GM23248 (cell line): ENCODE data around the gene ANO4. TPM values are rescaled to one million over a fixed set of nuclear protein-coding genes. Genes with fewer than 3 reads are reported as not detected.
"Not testable (repeated sequence)": the region's sequence is repeated elsewhere in the genome, so short reads cannot be mapped to it uniquely, and the experiment has no call there.

Experiments
- DNase-seq: peaks from one replicate; pipeline ENCODE4 v3.0.0-alpha.2; 2015
- H2AFZ ChIP-seq: fragments of 200-600 bp; sonication (generic); 2 replicates; pipeline ENCODE4 v1.6.1; 2016; ENCODE audit warnings: antibody characterized with exemption
- H3F3A ChIP-seq: fragments of 200-600 bp; sonication (generic); 2 replicates; pipeline ENCODE4 v1.6.1; 2016; ENCODE audit warnings: mild to moderate bottlenecking, antibody characterized with exemption, mixed run types; ENCODE audit not compliant: insufficient read depth
- H3K27ac ChIP-seq: fragments of 200-600 bp; sonication (generic); 2 replicates; pipeline ENCODE4 v1.5.1; 2016; ENCODE audit warnings: mild to moderate bottlenecking
- H3K27me3 ChIP-seq: fragments of 200-600 bp; sonication (generic); replicated peaks from 2 replicates; pipeline ENCODE4 v1.6.1; 2016; ENCODE audit warnings: mild to moderate bottlenecking; ENCODE audit not compliant: insufficient read depth
- H3K36me3 ChIP-seq: fragments of 200-600 bp; sonication (generic); 2 replicates; pipeline ENCODE4 v1.6.1; 2016; ENCODE audit warnings: low read depth, mild to moderate bottlenecking
- H3K4me1 ChIP-seq: fragments of 200-600 bp; sonication (generic); 2 replicates; pipeline ENCODE4 v1.6.1; 2016; ENCODE audit warnings: mild to moderate bottlenecking; ENCODE audit not compliant: insufficient read depth
- H3K4me2 ChIP-seq: fragments of 200-600 bp; sonication (generic); one replicate; pipeline ENCODE4 v1.6.1; 2016; ENCODE audit warnings: mild to moderate bottlenecking; ENCODE audit not compliant: unreplicated experiment
- H3K4me3 ChIP-seq: fragments of 200-600 bp; sonication (generic); 2 replicates; pipeline ENCODE4 v1.5.1; 2016; ENCODE audit warnings: mild to moderate bottlenecking
- H3K79me2 ChIP-seq: fragments of 200-600 bp; sonication (generic); 2 replicates; pipeline ENCODE4 v1.6.1; 2016; ENCODE audit warnings: mild to moderate bottlenecking; ENCODE audit not compliant: insufficient read depth
- H3K9ac ChIP-seq: fragments of 200-600 bp; sonication (generic); 2 replicates; pipeline ENCODE4 v1.6.1; 2016; ENCODE audit warnings: mild to moderate bottlenecking
- H3K9me2 ChIP-seq: fragments of 200-600 bp; sonication (generic); 2 replicates; pipeline ENCODE4 v1.6.1; 2016; ENCODE audit warnings: mixed run types, mild to moderate bottlenecking, moderate library complexity; ENCODE audit not compliant: insufficient read depth
- H3K9me3 ChIP-seq: fragments of 200-600 bp; sonication (generic); one replicate; pipeline ENCODE4 v1.6.1; 2017; ENCODE audit warnings: low read depth
- H4K20me1 ChIP-seq: fragments of 200-600 bp; sonication (generic); 2 replicates; pipeline ENCODE4 v1.6.0; 2016; ENCODE audit not compliant: insufficient read depth
- EZH2 ChIP-seq: fragments of 200-600 bp; sonication (generic); IDR thresholded peaks from 2 replicates; pipeline ENCODE4 v1.6.1; 2018; ENCODE audit warnings: antibody characterized with exemption, mild to moderate bottlenecking; ENCODE audit not compliant: insufficient read depth, poor library complexity, severe bottlenecking
- EZH2phosphoT487 ChIP-seq: fragments of 200-600 bp; sonication (generic); IDR thresholded peaks from 2 replicates; pipeline ENCODE4 v1.6.1; 2018; ENCODE audit warnings: antibody characterized with exemption, moderate library complexity, mild to moderate bottlenecking, low read depth; ENCODE audit not compliant: insufficient read depth
- WGBS, 2 experiments: methylation state at CpG; one replicate each; pipeline ENCODE4 v1.1.6; 2015 to 2017; ENCODE audit warnings: low lambda C conversion rate in 2 of 2, low coverage in 1 of 2; ENCODE audit errors: missing lambda C conversion rate in 2 of 2; 5-methylcytosine and 5-hydroxymethylcytosine counted together
- in situ Hi-C: fragments of 300-500 bp; cut with MboI; formaldehyde crosslinking; loops from 2 replicates; pipeline ENCODE4 v1.15.0; 2020
- polyA plus RNA-seq: library from polyadenylated mRNA; unstranded; fragments of >200 nt; fragmentation: Nextera tagmentation; extraction: Ambion mirVana; gene quantifications from 2 replicates; pipeline ENCODE4 v1.2.1, GENCODE V29; 2016
- total RNA-seq: library from RNA; depleted of rRNA; stranded (reverse); fragments of >200 nt; shearing (Covaris generic); gene quantifications from 2 replicates; pipeline ENCODE4 v1.2.3, GENCODE V29; 2014

The ANO4 gene
- total and polyA plus RNA-seq, 2 experiments from 2014 or later: 6.6 to 7.6 TPM

DNA sequence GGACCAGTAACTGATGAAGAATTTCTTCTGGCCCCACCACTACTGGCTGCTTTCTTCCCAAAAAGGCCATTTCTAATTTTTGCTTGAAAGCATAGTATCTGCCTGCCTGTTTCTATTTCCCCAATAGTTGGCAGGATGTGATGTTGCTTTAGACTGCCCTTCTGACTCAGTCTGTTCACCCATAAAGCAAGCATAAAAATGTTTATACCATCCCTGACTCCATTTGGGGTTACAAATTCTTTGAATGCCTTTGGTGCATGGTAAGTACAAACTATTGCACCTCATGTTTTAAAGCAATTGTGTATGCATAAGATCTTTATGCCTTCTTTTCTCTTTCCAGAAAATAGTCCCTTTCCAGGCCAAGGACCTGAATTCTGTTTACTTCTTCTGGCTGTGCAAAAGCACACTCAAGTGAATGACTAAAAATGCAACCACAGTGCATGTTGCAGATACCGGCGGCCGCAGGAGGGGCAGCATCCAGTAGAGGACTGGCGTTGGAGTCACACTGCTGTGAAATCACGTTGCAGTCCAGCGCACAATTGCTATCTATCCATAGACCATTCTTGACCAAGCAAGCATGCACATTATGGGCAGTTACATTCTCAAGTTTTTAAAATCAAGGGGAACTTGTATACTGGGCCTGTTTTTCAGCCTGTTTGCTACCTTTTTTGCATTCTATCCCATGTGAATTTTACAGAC lies 333.1 kb downstream of the ANO4 start:
- H2AFZ ChIP-seq: peak overlapping the region; percentile 31
- TF ChIP-seq EZH2: no peak
- WGBS, 2 experiments: 90 to 93% methylated on average over 6 of the region's 6 CpGs

DNA sequence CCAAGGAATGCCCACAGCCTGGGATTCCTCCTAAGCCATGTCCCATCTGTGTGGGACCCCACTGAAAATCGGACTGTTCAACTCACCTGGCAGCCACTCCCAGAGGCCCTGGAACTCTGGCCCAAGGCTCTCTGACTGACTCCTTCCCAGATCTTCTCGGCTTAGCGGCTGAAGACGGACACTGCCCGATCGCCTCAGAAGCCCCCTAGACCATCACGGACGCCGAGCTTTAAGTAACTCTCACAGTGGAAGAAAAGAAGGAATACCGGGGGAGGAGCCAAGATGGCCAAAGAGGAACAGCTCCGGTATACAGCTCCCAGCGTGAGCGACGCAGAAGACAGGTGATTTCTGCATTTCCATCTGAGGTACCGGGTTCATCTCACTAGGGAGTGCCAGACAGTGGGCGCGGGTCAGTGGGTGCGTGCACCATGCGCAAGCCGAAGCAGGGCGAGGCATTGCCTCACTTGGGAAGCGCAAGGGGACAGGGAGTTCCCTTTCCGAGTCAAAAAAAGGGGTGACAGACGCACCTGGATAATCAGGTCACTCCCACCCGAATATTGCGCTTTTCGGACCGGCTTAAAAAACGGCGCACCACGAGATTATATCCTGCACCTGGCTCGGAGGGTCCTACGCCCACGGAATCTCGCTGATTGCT lies 351.3 kb downstream of the ANO4 start:
- WGBS, 2 experiments: 81 to 86% methylated on average over 34 to 35 of the region's 35 CpGs
- H3K4me2 ChIP-seq, DNase-seq, H3F3A ChIP-seq, H3K4me3 ChIP-seq, H3K4me1 ChIP-seq, H2AFZ ChIP-seq, H4K20me1 ChIP-seq, H3K36me3 ChIP-seq, H3K79me2 ChIP-seq, H3K9me2 ChIP-seq, H3K9me3 ChIP-seq, H3K27ac ChIP-seq, H3K9ac ChIP-seq, in situ Hi-C loops, H3K27me3 ChIP-seq: not testable (repeated sequence)

More for the DNA sequence above, 333.1 kb downstream of the ANO4 start:
- peaks cover 13% of the 10 kb centered on the region for H3K4me1 ChIP-seq
- in situ Hi-C loops: no loop called here
- no peaks in the 10 kb centered on the region for H3K36me3 ChIP-seq
- H3K4me3 ChIP-seq: no peak overlapping the region
- DNase-seq: peak; percentile 75
- no peaks in the 10 kb centered on the region for H3K27me3 ChIP-seq
- H3K27ac ChIP-seq: peak overlapping the region; percentile 16; the same call in 1 of the 2 replicates
- no peaks in the 10 kb centered on the region for H4K20me1 ChIP-seq
- peaks cover 10% of the 10 kb centered on the region for H3F3A ChIP-seq
- H3K4me2 ChIP-seq: peak overlapping the region; percentile 34
- no peak overlapping the region for H3K9ac ChIP-seq
- no peaks in the 10 kb centered on the region for H3K9me2 ChIP-seq
- H3K79me2 ChIP-seq: no peaks in the 10 kb centered on the region
- no peaks in the 10 kb centered on the region for H3K9me3 ChIP-seq

DNA sequence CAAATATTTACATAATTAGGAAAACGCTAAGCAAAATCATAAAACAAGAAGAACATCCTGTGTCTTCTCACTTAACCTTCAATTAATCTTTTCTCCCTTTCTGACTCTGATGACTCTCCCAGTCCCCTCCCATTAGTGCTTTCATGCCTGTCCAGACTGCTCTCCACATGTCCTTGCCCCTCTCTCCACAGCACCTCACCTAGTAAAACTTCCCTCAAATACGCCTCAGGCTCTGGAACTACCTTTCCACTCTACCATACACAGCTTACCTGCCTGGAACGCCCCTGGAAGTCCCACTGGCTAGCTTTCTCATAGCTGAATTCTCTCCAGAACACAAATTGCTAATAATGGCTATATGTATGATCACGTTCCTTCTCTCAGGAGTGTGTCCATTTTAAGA lies 370.7 kb downstream of the ANO4 start:
- no peak for TF ChIP-seq EZH2
- H3K79me2 ChIP-seq: no peaks in the 10 kb centered on the region
- H3K27ac ChIP-seq: no peak overlapping the region
- no peaks in the 10 kb centered on the region for H3F3A ChIP-seq
- WGBS, 2 experiments: 54 to 70% methylated on average over 4 of the region's 4 CpGs
- H3K9ac ChIP-seq: no peak overlapping the region
- H3K36me3 ChIP-seq: no peaks in the 10 kb centered on the region
- H3K9me3 ChIP-seq: no peaks in the 10 kb centered on the region
- H3K9me2 ChIP-seq: no peaks in the 10 kb centered on the region
- DNase-seq: no peak
- H3K4me1 ChIP-seq: no peaks in the 10 kb centered on the region
- H2AFZ ChIP-seq: no peak overlapping the region
- no peaks in the 10 kb centered on the region for H4K20me1 ChIP-seq
- no peak overlapping the region for H3K4me3 ChIP-seq
- H3K27me3 ChIP-seq: no peaks in the 10 kb centered on the region
- in situ Hi-C loops: no loop called here
- H3K4me2 ChIP-seq: no peak overlapping the region

DNA sequence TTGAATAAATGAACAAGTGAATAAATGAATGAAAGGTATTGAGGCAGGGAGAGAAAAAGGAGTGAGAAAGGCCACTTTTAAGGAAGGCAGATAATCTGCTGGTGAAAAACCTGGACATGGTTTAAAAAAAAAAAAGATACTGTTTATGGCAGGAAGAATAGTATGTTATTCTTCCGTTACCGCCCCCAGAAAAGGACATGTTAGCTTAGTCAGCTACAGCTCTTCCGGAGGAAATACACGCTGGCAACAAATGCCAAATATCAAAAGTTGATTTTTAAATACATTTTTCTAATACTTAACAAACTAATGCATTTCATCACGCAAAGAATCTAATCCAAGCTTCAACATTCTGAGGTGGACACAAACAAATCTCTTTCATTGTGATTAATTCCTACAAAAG lies 372.3 kb downstream of the ANO4 start:
- no peaks in the 10 kb centered on the region for H3K4me1 ChIP-seq
- no peaks in the 10 kb centered on the region for H3K27me3 ChIP-seq
- no peak overlapping the region for H3K4me3 ChIP-seq
- no peak overlapping the region for H2AFZ ChIP-seq
- no peaks in the 10 kb centered on the region for H3K36me3 ChIP-seq
- no peak overlapping the region for H3K4me2 ChIP-seq
- no peaks in the 10 kb centered on the region for H3K9me3 ChIP-seq
- in situ Hi-C loops: no loop called here
- no peaks in the 10 kb centered on the region for H4K20me1 ChIP-seq
- no peak overlapping the region for H3K9ac ChIP-seq
- H3K9me2 ChIP-seq: no peaks in the 10 kb centered on the region
- TF ChIP-seq EZH2 (no peak), EZH2phosphoT487 (no peak)
- no peaks in the 10 kb centered on the region for H3K79me2 ChIP-seq
- H3F3A ChIP-seq: no peaks in the 10 kb centered on the region
- no peak overlapping the region for H3K27ac ChIP-seq
- no peak for DNase-seq
- WGBS, 2 experiments: 65 to 66% methylated on average over 5 of the region's 5 CpGs

DNA sequence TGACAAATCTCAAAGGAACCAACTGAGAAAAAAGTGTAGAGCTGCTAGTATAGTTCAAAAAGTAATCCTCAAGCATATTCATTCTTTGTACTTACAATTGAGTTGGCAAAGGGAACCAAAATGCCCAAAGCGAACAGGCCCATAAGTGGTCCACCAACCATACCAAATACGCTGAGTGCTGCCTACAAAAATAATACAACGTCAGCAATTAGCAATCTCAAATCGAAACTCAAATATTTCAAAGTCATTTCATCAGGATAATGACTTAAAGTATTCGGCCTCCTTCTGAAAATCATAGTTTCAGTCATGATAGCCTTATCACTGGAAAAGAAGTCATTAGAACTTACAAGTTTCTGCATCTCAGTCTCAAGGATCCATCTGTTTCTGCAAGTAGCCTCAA lies 373.4 kb downstream of the ANO4 start:
- Histone ChIP-seq H4K20me1 (no peaks in the 10 kb centered on the region), H3K9me3 (no peaks in the 10 kb centered on the region), H3K9ac (no peak overlapping the region), H3K27ac (no peak overlapping the region), H2AFZ (no peak overlapping the region), H3K4me2 (no peak overlapping the region), H3K27me3 (no peaks in the 10 kb centered on the region), H3F3A (no peaks in the 10 kb centered on the region), H3K4me1 (no peaks in the 10 kb centered on the region), H3K4me3 (no peak overlapping the region), H3K9me2 (no peaks in the 10 kb centered on the region), H3K79me2 (no peaks in the 10 kb centered on the region), H3K36me3 (no peaks in the 10 kb centered on the region)
- TF ChIP-seq EZH2 (no peak), EZH2phosphoT487 (no peak)
- no peak for DNase-seq
- in situ Hi-C loops: no loop called here
- 80 to 89% methylated on average over 5 of the region's 5 CpGs for WGBS, 2 experiments
